ENCODE measurements around the gene MAP3K20.
A peak's percentile ranks its signal among the peaks of the same experiment; 100 is the strongest.
"Not testable (repeated sequence)": the region's sequence is repeated elsewhere in the genome, so short reads cannot be mapped to it uniquely, and the experiment has no call there.

The MAP3K20 gene

GRCh38 chr2:173090276-173090877 is 14.7 kb downstream of the MAP3K20 start:
- no peak for DNase-seq
- Mint-ChIP-seq H3K4me3 (no peak overlapping the region), H3K9me3 (no peaks in the 10 kb centered on the region), H3K27me3 (peaks cover 8% of the 10 kb centered on the region), H3K4me1 (no peaks in the 10 kb centered on the region), H3K36me3 (ENCODE audit: low read depth) (no peaks in the 10 kb centered on the region), H3K27ac (no peak overlapping the region)
- ATAC-seq = no peak

- no peak overlapping the region for H3K4me3 Mint-ChIP-seq
- no peak overlapping the region for H3K27ac Mint-ChIP-seq
- no peaks in the 10 kb centered on the region for H3K36me3 Mint-ChIP-seq (ENCODE audit: low read depth)
- ATAC-seq = no peak
- H3K4me1 Mint-ChIP-seq = no peaks in the 10 kb centered on the region
- H3K27me3 Mint-ChIP-seq = peaks cover 8% of the 10 kb centered on the region
- no peaks in the 10 kb centered on the region for H3K9me3 Mint-ChIP-seq
- no peak for DNase-seq
Measured at GRCh38 chr2:173090973-173091660, 15.5 kb downstream of the MAP3K20 start.

- Mint-ChIP-seq H3K4me3 (no peak overlapping the region), H3K36me3 (ENCODE audit: low read depth) (no peaks in the 10 kb centered on the region), H3K4me1 (no peaks in the 10 kb centered on the region), H3K27me3 (peaks cover 6% of the 10 kb centered on the region), H3K27ac (no peak overlapping the region), H3K9me3 (no peaks in the 10 kb centered on the region)
- DNase-seq (no peak), ATAC-seq (no peak)
Measured at GRCh38 chr2:173091910-173092309, 16.3 kb downstream of the MAP3K20 start.

- H3K27ac Mint-ChIP-seq = no peak overlapping the region
- H3K36me3 Mint-ChIP-seq (ENCODE audit: low read depth) = no peaks in the 10 kb centered on the region
- no peaks in the 10 kb centered on the region for H3K4me1 Mint-ChIP-seq
- ATAC-seq (no peak), DNase-seq (no peak)
- no peaks in the 10 kb centered on the region for H3K9me3 Mint-ChIP-seq
- H3K4me3 Mint-ChIP-seq = no peak overlapping the region
- peaks cover 4% of the 10 kb centered on the region for H3K27me3 Mint-ChIP-seq
Measured at GRCh38 chr2:173092844-173093402, 17.3 kb downstream of the MAP3K20 start.

GRCh38 chr2:173093617-173094016 is 18.0 kb downstream of the MAP3K20 start:
- ATAC-seq; H3K9me3 Mint-ChIP-seq; H3K4me3 Mint-ChIP-seq; H3K36me3 Mint-ChIP-seq (ENCODE audit: low read depth); H3K27me3 Mint-ChIP-seq; H3K27ac Mint-ChIP-seq; H3K4me1 Mint-ChIP-seq; DNase-seq: not testable (repeated sequence)

GRCh38 chr2:173094731-173095130 is 19.1 kb downstream of the MAP3K20 start:
- H3K27ac Mint-ChIP-seq = no peak overlapping the region
- H3K36me3 Mint-ChIP-seq (ENCODE audit: low read depth) = peaks cover 2% of the 10 kb centered on the region
- no peaks in the 10 kb centered on the region for H3K9me3 Mint-ChIP-seq
- ATAC-seq (no peak), DNase-seq (no peak)
- no peak overlapping the region for H3K4me3 Mint-ChIP-seq
- peaks cover 4% of the 10 kb centered on the region for H3K27me3 Mint-ChIP-seq
- peaks cover 2% of the 10 kb centered on the region for H3K4me1 Mint-ChIP-seq

- ATAC-seq = no peak
- H3K4me1 Mint-ChIP-seq = peaks cover 2% of the 10 kb centered on the region
- peaks cover 2% of the 10 kb centered on the region for H3K36me3 Mint-ChIP-seq (ENCODE audit: low read depth)
- no peaks in the 10 kb centered on the region for H3K9me3 Mint-ChIP-seq
- H3K4me3 Mint-ChIP-seq = no peak overlapping the region
- DNase-seq = no peak
- peaks cover 4% of the 10 kb centered on the region for H3K27me3 Mint-ChIP-seq
- no peak overlapping the region for H3K27ac Mint-ChIP-seq
Measured at GRCh38 chr2:173095356-173095755, 19.7 kb downstream of the MAP3K20 start.

GRCh38 chr2:173099271-173099670 is 23.6 kb downstream of the MAP3K20 start:
- Mint-ChIP-seq H3K27me3 (peaks cover 2% of the 10 kb centered on the region), H3K36me3 (ENCODE audit: low read depth) (peaks cover 2% of the 10 kb centered on the region), H3K4me3 (no peak overlapping the region), H3K9me3 (no peaks in the 10 kb centered on the region), H3K4me1 (peaks cover 8% of the 10 kb centered on the region), H3K27ac (no peak overlapping the region)
- DNase-seq (no peak), ATAC-seq (no peak)

- Mint-ChIP-seq H3K9me3 (no peaks in the 10 kb centered on the region), H3K27ac (no peak overlapping the region), H3K4me1 (peaks cover 8% of the 10 kb centered on the region), H3K27me3 (peaks cover 2% of the 10 kb centered on the region), H3K4me3 (no peak overlapping the region), H3K36me3 (ENCODE audit: low read depth) (peaks cover 2% of the 10 kb centered on the region)
- DNase-seq (no peak), ATAC-seq (peak; percentile 36)
Measured at GRCh38 chr2:173099804-173100203, 24.2 kb downstream of the MAP3K20 start.

GRCh38 chr2:173101687-173102086 is 26.0 kb downstream of the MAP3K20 start:
- Mint-ChIP-seq H3K36me3 (ENCODE audit: low read depth) (peaks cover 2% of the 10 kb centered on the region), H3K4me3 (no peak overlapping the region), H3K4me1 (peaks cover 8% of the 10 kb centered on the region), H3K9me3 (no peaks in the 10 kb centered on the region), H3K27me3 (peaks cover 2% of the 10 kb centered on the region), H3K27ac (peak overlapping the region; percentile 9)
- ATAC-seq (peak; percentile 57), DNase-seq (no peak)

- no peak overlapping the region for H3K4me3 Mint-ChIP-seq
- peaks cover 2% of the 10 kb centered on the region for H3K27me3 Mint-ChIP-seq
- H3K36me3 Mint-ChIP-seq (ENCODE audit: low read depth) = peaks cover 2% of the 10 kb centered on the region
- H3K9me3 Mint-ChIP-seq = no peaks in the 10 kb centered on the region
- DNase-seq (no peak), ATAC-seq (no peak)
- no peak overlapping the region for H3K27ac Mint-ChIP-seq
- peaks cover 8% of the 10 kb centered on the region for H3K4me1 Mint-ChIP-seq
Measured at GRCh38 chr2:173104156-173104555, 28.5 kb downstream of the MAP3K20 start.

GRCh38 chr2:173106959-173107628 is 31.4 kb downstream of the MAP3K20 start:
- Mint-ChIP-seq H3K27ac (no peak overlapping the region), H3K27me3 (peaks cover 2% of the 10 kb centered on the region), H3K4me3 (no peak overlapping the region), H3K9me3 (peaks cover 7% of the 10 kb centered on the region), H3K4me1 (no peaks in the 10 kb centered on the region), H3K36me3 (ENCODE audit: low read depth) (no peaks in the 10 kb centered on the region)
- DNase-seq (no peak), ATAC-seq (no peak)

- Mint-ChIP-seq H3K27me3 (peaks cover 2% of the 10 kb centered on the region), H3K9me3 (peaks cover 9% of the 10 kb centered on the region), H3K36me3 (ENCODE audit: low read depth) (no peaks in the 10 kb centered on the region), H3K27ac (no peak overlapping the region), H3K4me3 (no peak overlapping the region), H3K4me1 (no peaks in the 10 kb centered on the region)
- ATAC-seq (no peak), DNase-seq (no peak)
Measured at GRCh38 chr2:173107629-173108022, 32.0 kb downstream of the MAP3K20 start.

GRCh38 chr2:173109253-173110188 is 33.9 kb downstream of the MAP3K20 start:
- Mint-ChIP-seq H3K36me3 (ENCODE audit: low read depth) (no peaks in the 10 kb centered on the region), H3K4me3 (no peak overlapping the region), H3K27ac (no peak overlapping the region), H3K27me3 (peaks cover 8% of the 10 kb centered on the region), H3K9me3 (peaks cover 9% of the 10 kb centered on the region), H3K4me1 (no peaks in the 10 kb centered on the region)
- ATAC-seq (no peak), DNase-seq (no peak)
